Mesenchymal stem cell (in vitro differentiated cells and primary cell): ENCODE data around the gene ARMH1.

Experiments
- DNase-seq: peaks from one replicate; pipeline ENCODE4 v3.0.0-alpha.2; 2013
- H2AFZ ChIP-seq: one replicate; pipeline ENCODE4 v1.6.1; 2013; ENCODE audit warnings: low read depth, mild to moderate bottlenecking, control low read depth, inconsistent platforms, low read length, moderate library complexity
- H2AK5ac ChIP-seq: 2 replicates; pipeline ENCODE4 v1.6.1; 2013; ENCODE audit warnings: low read length, moderate library complexity, mild to moderate bottlenecking, inconsistent platforms; ENCODE audit not compliant: severe bottlenecking
- H2BK120ac ChIP-seq: one replicate; pipeline ENCODE4 v1.6.1; 2013; ENCODE audit warnings: low read depth, mild to moderate bottlenecking, inconsistent platforms, low read length, moderate library complexity
- H2BK12ac ChIP-seq, 2 experiments: one replicate each; pipeline ENCODE4 v1.6.1; 2013; ENCODE audit warnings: inconsistent platforms in 2 of 2, low read length in 2 of 2, mild to moderate bottlenecking in 2 of 2, moderate library complexity in 2 of 2, control low read depth in 1 of 2
- H2BK15ac ChIP-seq: one replicate; pipeline ENCODE4 v1.6.1; 2013; ENCODE audit warnings: mild to moderate bottlenecking, low read depth, inconsistent platforms; ENCODE audit not compliant: poor library complexity, severe bottlenecking
- H2BK5ac ChIP-seq: 2 replicates; pipeline ENCODE4 v1.6.1; 2013; ENCODE audit warnings: low read depth, mild to moderate bottlenecking, low read length, control low read depth, inconsistent platforms; ENCODE audit not compliant: poor library complexity, severe bottlenecking
- H3K14ac ChIP-seq, 2 experiments: one replicate each; pipeline ENCODE4 v1.6.1; 2013; ENCODE audit warnings: inconsistent platforms in 2 of 2, low read length in 2 of 2, control low read depth in 1 of 2, mild to moderate bottlenecking in 1 of 2, moderate library complexity in 1 of 2
- H3K18ac ChIP-seq, 2 experiments: one replicate each; pipeline ENCODE4 v1.6.1; 2013; ENCODE audit warnings: inconsistent platforms in 2 of 2, low read length in 2 of 2, control low read depth in 1 of 2, low read depth in 1 of 2, mild to moderate bottlenecking in 1 of 2
- H3K23ac ChIP-seq, 2 experiments: one replicate each; pipeline ENCODE4 v1.6.1; 2013; ENCODE audit warnings: inconsistent platforms in 2 of 2, low read length in 2 of 2, mild to moderate bottlenecking in 2 of 2, moderate library complexity in 2 of 2, control low read depth in 1 of 2
- H3K27ac ChIP-seq: 2 replicates; pipeline ENCODE4 v1.5.1; 2013; ENCODE audit warnings: mild to moderate bottlenecking, moderate library complexity, low read length, control low read depth, inconsistent platforms; ENCODE audit not compliant: poor library complexity, severe bottlenecking
- H3K27me3 ChIP-seq, 2 experiments: 2 replicates each; pipeline versions ENCODE4 v1.6.1 to v1.7.0; 2013; ENCODE audit warnings: low read length in 2 of 2, mild to moderate bottlenecking in 2 of 2, moderate library complexity in 2 of 2, control low read depth in 1 of 2, inconsistent platforms in 1 of 2; ENCODE audit not compliant: control insufficient read depth in 1 of 2, insufficient read depth in 1 of 2
- H3K36me3 ChIP-seq, 2 experiments: 2 replicates each; pipeline versions ENCODE4 v1.6.1 to v1.7.0; 2013; ENCODE audit warnings: low read length in 2 of 2, control low read depth in 1 of 2, inconsistent platforms in 1 of 2, low read depth in 1 of 2, mild to moderate bottlenecking in 1 of 2; ENCODE audit not compliant: insufficient read depth in 2 of 2, control insufficient read depth in 1 of 2
- H3K4ac ChIP-seq, 2 experiments: one replicate each; pipeline ENCODE4 v1.6.1; 2013; ENCODE audit warnings: inconsistent platforms in 2 of 2, low read length in 2 of 2, mild to moderate bottlenecking in 2 of 2, moderate library complexity in 2 of 2, control low read depth in 1 of 2, low read depth in 1 of 2
- H3K4me1 ChIP-seq: 2 replicates; pipeline ENCODE4 v1.6.1; 2013; ENCODE audit warnings: low read depth, low read length, control low read depth; ENCODE audit not compliant: control insufficient read depth, insufficient read depth
- H3K4me2 ChIP-seq: 2 replicates; pipeline ENCODE4 v1.6.1; 2013; ENCODE audit warnings: low read length, mild to moderate bottlenecking, inconsistent platforms; ENCODE audit not compliant: poor library complexity, severe bottlenecking
- H3K4me3 ChIP-seq, 2 experiments: 2 replicates each; pipeline versions ENCODE4 v1.5.1 to v1.7.0; 2013; ENCODE audit warnings: low read length in 2 of 2, mild to moderate bottlenecking in 2 of 2, control low read depth in 1 of 2, low read depth in 1 of 2; ENCODE audit not compliant: insufficient read depth in 1 of 2
- H3K79me1 ChIP-seq: replicated peaks from 2 replicates; pipeline ENCODE4 v1.6.1; 2013; ENCODE audit warnings: mild to moderate bottlenecking, control low read depth, low read length, inconsistent platforms; ENCODE audit not compliant: poor library complexity, severe bottlenecking
- H3K9ac ChIP-seq: 2 replicates; pipeline ENCODE4 v1.7.0; 2013; ENCODE audit warnings: mild to moderate bottlenecking, low read length, moderate library complexity
- H3K9me3 ChIP-seq: 2 replicates; pipeline ENCODE4 v1.7.0; 2013; ENCODE audit warnings: mild to moderate bottlenecking, low read length; ENCODE audit not compliant: control insufficient read depth
- H4K8ac ChIP-seq: one replicate; pipeline ENCODE4 v1.6.1; 2013; ENCODE audit warnings: inconsistent platforms, mild to moderate bottlenecking, low read length, moderate library complexity
- H4K91ac ChIP-seq: one replicate; pipeline ENCODE4 v1.6.1; 2013; ENCODE audit warnings: mild to moderate bottlenecking, low read length, inconsistent platforms
- WGBS: methylation state at CpG from one replicate; pipeline ENCODE4 v1.1.7; 2013; ENCODE audit warnings: mixed read lengths; 5-methylcytosine and 5-hydroxymethylcytosine counted together

The ARMH1 gene

DNA sequence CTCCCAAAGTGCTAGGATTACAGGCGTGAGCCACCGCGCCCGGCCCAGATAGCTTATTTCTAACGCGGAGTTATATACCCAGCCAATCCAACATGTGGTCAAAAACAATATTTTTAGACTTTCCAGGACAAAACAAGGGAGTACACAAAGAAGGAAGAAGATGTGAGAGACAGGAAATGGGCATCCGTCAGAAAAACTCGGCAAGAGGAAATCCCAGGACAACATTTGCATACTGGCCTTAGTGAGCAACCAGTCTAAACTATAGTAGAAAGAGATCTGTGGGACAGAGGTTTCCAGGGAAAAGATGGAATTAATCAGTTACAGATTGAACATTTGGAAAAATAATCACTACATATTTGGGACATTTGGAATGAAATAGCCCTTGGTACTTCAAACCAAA lies 11.4 kb downstream of the ARMH1 start:
- Histone ChIP-seq H3K4me3 (no peak overlapping the region), H2AK5ac (no peak overlapping the region), H3K23ac (no peak overlapping the region), H3K36me3 (no peaks in the 10 kb centered on the region), H3K4me1 (no peaks in the 10 kb centered on the region), H2BK15ac (no peak overlapping the region), H2BK5ac (no peak overlapping the region), H3K4ac (no peak overlapping the region), H2BK120ac (no peak overlapping the region), H3K9ac (no peak overlapping the region), H3K14ac (no peak overlapping the region), H2BK12ac (no peak overlapping the region), H2AFZ (no peak overlapping the region), H4K8ac (no peak overlapping the region), H3K27ac (no peak overlapping the region), H3K9me3 (no peaks in the 10 kb centered on the region), H3K4me2 (no peak overlapping the region), H3K27me3 (no peaks in the 10 kb centered on the region), H4K91ac (no peak overlapping the region), H3K18ac (no peak overlapping the region), H3K79me1 (no peaks in the 10 kb centered on the region)
- DNase-seq, result no peak
- 83% methylated on average over 2 of the region's 8 CpGs for WGBS

- no peaks in the 10 kb centered on the region for H3K4me1 ChIP-seq
- no peak overlapping the region for H3K27ac ChIP-seq
- peaks cover 0 to 10% of the 10 kb centered on the region in 2 experiments for H3K36me3 ChIP-seq
- no peak overlapping the region for H3K4me2 ChIP-seq
- no peak overlapping the region for H2AFZ ChIP-seq
- WGBS, result 89% methylated on average over 12 of the region's 12 CpGs
- DNase-seq, result no peak
- H3K18ac ChIP-seq, result no peak overlapping the region
- no peak overlapping the region for H2BK15ac ChIP-seq
- H3K79me1 ChIP-seq, result no peaks in the 10 kb centered on the region
- no peak overlapping the region for H2BK5ac ChIP-seq
- H2BK120ac ChIP-seq, result no peak overlapping the region
- H3K9ac ChIP-seq, result no peak overlapping the region
- H2AK5ac ChIP-seq, result no peak overlapping the region
- no peak overlapping the region for H3K4ac ChIP-seq
- H3K14ac ChIP-seq, result no peak overlapping the region
- H3K23ac ChIP-seq, result no peak overlapping the region
- H3K9me3 ChIP-seq, result no peaks in the 10 kb centered on the region
- H2BK12ac ChIP-seq, result no peak overlapping the region
- H4K91ac ChIP-seq, result no peak overlapping the region
- no peaks in the 10 kb centered on the region for H3K27me3 ChIP-seq
- H4K8ac ChIP-seq, result no peak overlapping the region
- no peak overlapping the region for H3K4me3 ChIP-seq
These were observed 14.4 kb downstream of the ARMH1 start for GRCh38 chr1:44688760-44689446.

DNA sequence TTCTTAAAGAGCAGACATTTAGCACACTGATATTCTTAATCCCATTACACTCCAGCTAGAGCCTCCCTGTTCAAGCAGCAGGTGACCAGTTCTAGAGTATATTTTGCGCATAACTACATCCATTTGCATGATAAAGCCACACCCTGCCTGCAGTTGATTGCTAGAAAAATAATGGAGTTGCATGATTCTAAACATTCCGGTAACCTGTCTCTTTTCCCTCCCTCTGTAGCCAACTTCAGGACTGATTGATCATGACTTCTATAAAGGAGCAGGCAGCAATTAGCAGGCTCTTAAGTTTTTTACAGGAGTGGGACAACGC lies 14.9 kb downstream of the ARMH1 start:
- Histone ChIP-seq H2BK15ac (no peak overlapping the region), H2AFZ (no peak overlapping the region), H4K8ac (no peak overlapping the region), H3K4me3 (no peak overlapping the region), H3K4ac (no peak overlapping the region), H3K27me3 (no peaks in the 10 kb centered on the region), H3K9ac (no peak overlapping the region), H3K27ac (no peak overlapping the region), H2BK5ac (no peak overlapping the region), H3K18ac (no peak overlapping the region), H2AK5ac (no peak overlapping the region), H2BK120ac (no peak overlapping the region), H3K4me2 (no peak overlapping the region), H3K9me3 (no peaks in the 10 kb centered on the region), H3K4me1 (no peaks in the 10 kb centered on the region), H4K91ac (no peak overlapping the region), H3K36me3 (peaks cover 0 to 13% of the 10 kb centered on the region in 2 experiments), H3K79me1 (no peaks in the 10 kb centered on the region), H2BK12ac (no peak overlapping the region), H3K23ac (no peak overlapping the region), H3K14ac (no peak overlapping the region)
- DNase-seq, result no peak
- WGBS, result 73% methylated on average over 3 of the region's 3 CpGs

DNA sequence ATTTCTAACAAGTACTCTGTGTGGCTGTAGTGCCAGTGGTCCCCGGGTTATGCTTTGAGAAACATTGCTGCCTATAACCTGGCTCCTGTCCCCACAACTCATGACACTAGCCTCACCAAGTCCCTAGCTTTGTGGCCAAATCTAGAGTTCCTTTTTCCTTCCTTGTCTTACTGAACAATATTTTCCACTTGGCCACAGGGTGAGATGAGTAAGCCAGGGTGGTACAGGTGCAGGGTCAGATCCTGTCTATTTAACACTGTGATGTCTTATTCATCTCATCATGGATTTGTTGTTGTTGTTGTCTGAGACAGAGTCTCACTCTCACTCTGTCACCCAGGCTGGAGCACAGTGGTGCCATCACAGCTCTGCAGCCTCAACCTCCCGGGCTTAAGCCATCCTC lies 18.6 kb downstream of the ARMH1 start:
- Histone ChIP-seq H3K9ac (no peak overlapping the region), H3K27me3 (no peaks in the 10 kb centered on the region), H3K9me3 (no peaks in the 10 kb centered on the region), H3K14ac (no peak overlapping the region), H2AFZ (no peak overlapping the region), H4K8ac (no peak overlapping the region), H3K79me1 (no peaks in the 10 kb centered on the region), H3K18ac (no peak overlapping the region), H2BK12ac (no peak overlapping the region), H3K27ac (no peak overlapping the region), H3K4me1 (peaks cover 1% of the 10 kb centered on the region), H3K4ac (no peak overlapping the region), H3K4me2 (no peak overlapping the region), H2BK5ac (no peak overlapping the region), H2BK120ac (no peak overlapping the region), H4K91ac (no peak overlapping the region), H2BK15ac (no peak overlapping the region), H3K4me3 (no peak overlapping the region), H3K36me3 (peaks cover 0 to 18% of the 10 kb centered on the region in 2 experiments), H2AK5ac (no peak overlapping the region), H3K23ac (no peak overlapping the region)
- no peak for DNase-seq
- 100% methylated on average over 1 of the region's 2 CpGs for WGBS
